ENCODE results near the gene KMT5C. TPM values are rescaled to one million over a fixed set of nuclear protein-coding genes. Genes with fewer than 3 reads are reported as not detected.
A peak's percentile ranks its signal among the peaks of the same experiment; 100 is the strongest.

The KMT5C gene
- total RNA-seq, 1 donor from 2014 or later = 105 TPM

- peaks cover 17% of the 10 kb centered on the region for H3K27me3 Mint-ChIP-seq (ENCODE audit: unreplicated experiment)
- H3K4me3 Mint-ChIP-seq (ENCODE audit: unreplicated experiment) = peak within 1 kb of the TSS; percentile 75
- peak; percentile 17 for TF ChIP-seq CTCF (IDR thresholded peaks at IDR 0.05; ENCODE audit: partially characterized antibody, unreplicated experiment)
- peaks cover 6% of the 10 kb centered on the region for H3K4me1 Mint-ChIP-seq (ENCODE audit: low read depth, unreplicated experiment)
- H3K27ac Mint-ChIP-seq (ENCODE audit: unreplicated experiment) = no peak within 1 kb of the TSS
- no peak for DNase-seq
- H3K9me3 Mint-ChIP-seq (ENCODE audit: unreplicated experiment) = peaks cover 10% of the 10 kb centered on the region
- H3K36me3 Mint-ChIP-seq (ENCODE audit: unreplicated experiment) = no peaks in the 10 kb centered on the region
Observed at GRCh38 chr19:55354698-55355212, 15.1 kb downstream of the KMT5C start, which contains the start of gene COX6B2. TSS of gene COX6B2 (minus strand) at chr19:55354719. CDS start at chr19:55354521, 198 bp downstream.

- Mint-ChIP-seq H3K27ac (ENCODE audit: unreplicated experiment) (no peak overlapping the region), H3K36me3 (ENCODE audit: unreplicated experiment) (no peaks in the 10 kb centered on the region), H3K4me3 (ENCODE audit: unreplicated experiment) (no peak overlapping the region), H3K27me3 (ENCODE audit: unreplicated experiment) (peaks cover 17% of the 10 kb centered on the region), H3K9me3 (ENCODE audit: unreplicated experiment) (peaks cover 10% of the 10 kb centered on the region), H3K4me1 (ENCODE audit: low read depth, unreplicated experiment) (peaks cover 6% of the 10 kb centered on the region)
- no peak for DNase-seq
- no peak for TF ChIP-seq CTCF (IDR thresholded peaks at IDR 0.05; ENCODE audit: partially characterized antibody, unreplicated experiment)
Observed at GRCh38 chr19:55355213-55355821, 15.6 kb downstream of the KMT5C start.

- H3K27ac Mint-ChIP-seq (ENCODE audit: unreplicated experiment) = no peak overlapping the region
- H3K4me1 Mint-ChIP-seq (ENCODE audit: low read depth, unreplicated experiment) = peaks cover 3% of the 10 kb centered on the region
- peaks cover 4% of the 10 kb centered on the region for H3K27me3 Mint-ChIP-seq (ENCODE audit: unreplicated experiment)
- H3K36me3 Mint-ChIP-seq (ENCODE audit: unreplicated experiment) = no peaks in the 10 kb centered on the region
- DNase-seq = no peak
- no peak overlapping the region for H3K4me3 Mint-ChIP-seq (ENCODE audit: unreplicated experiment)
- no peak for TF ChIP-seq CTCF (IDR thresholded peaks at IDR 0.05; ENCODE audit: partially characterized antibody, unreplicated experiment)
- no peaks in the 10 kb centered on the region for H3K9me3 Mint-ChIP-seq (ENCODE audit: unreplicated experiment)
Observed at GRCh38 chr19:55358493-55358892, 18.8 kb downstream of the KMT5C start.

- Mint-ChIP-seq H3K36me3 (ENCODE audit: unreplicated experiment) (no peaks in the 10 kb centered on the region), H3K27ac (ENCODE audit: unreplicated experiment) (no peak overlapping the region), H3K4me3 (ENCODE audit: unreplicated experiment) (no peak overlapping the region), H3K9me3 (ENCODE audit: unreplicated experiment) (peaks cover 3% of the 10 kb centered on the region), H3K27me3 (ENCODE audit: unreplicated experiment) (peaks cover 4% of the 10 kb centered on the region), H3K4me1 (ENCODE audit: low read depth, unreplicated experiment) (peaks cover 3% of the 10 kb centered on the region)
- TF ChIP-seq CTCF (IDR thresholded peaks at IDR 0.05; ENCODE audit: partially characterized antibody, unreplicated experiment) = no peak
- no peak for DNase-seq
Observed at GRCh38 chr19:55358943-55359908, 19.6 kb downstream of the KMT5C start.

All from glutamatergic neuron (in vitro differentiated cells).